HFF-Myc (cell line): ENCODE data around the gene DLG1.

ENCODE experiments used
- DNase-seq: peaks from one replicate; pipeline ENCODE4 v3.0.0-alpha.2; 2011; ENCODE audit warnings: low read depth; ENCODE audit errors: extremely low read depth
- H3K4me3 ChIP-seq: replicated peaks from 2 replicates; pipeline ENCODE4 v1.5.1; 2011; ENCODE audit warnings: low read depth, mild to moderate bottlenecking, control low read depth, low read length
- CTCF ChIP-seq: IDR thresholded peaks from 2 replicates; pipeline ENCODE4 v1.5.1; 2012; ENCODE audit warnings: mild to moderate bottlenecking, low read depth, low read length, control low read depth; ENCODE audit errors: missing control alignments

Gene DLG1

GRCh38 chr3:197124713-197125112 lies 173.7 kb downstream of the DLG1 start:
- no peak for DNase-seq

GRCh38 chr3:197122394-197122793 lies 176.0 kb downstream of the DLG1 start:
- no peak for TF ChIP-seq CTCF
- DNase-seq = no peak
- no peak overlapping the region for H3K4me3 ChIP-seq

More at GRCh38 chr3:197124713-197125112, 173.7 kb downstream of the DLG1 start:
- TF ChIP-seq CTCF = no peak
- H3K4me3 ChIP-seq = no peak overlapping the region

GRCh38 chr3:197117114-197117513 lies 181.3 kb downstream of the DLG1 start:
- H3K4me3 ChIP-seq = no peak overlapping the region
- no peak for TF ChIP-seq CTCF
- no peak for DNase-seq

- no peak for TF ChIP-seq CTCF
- no peak for DNase-seq
- no peak overlapping the region for H3K4me3 ChIP-seq
These were observed 184.4 kb downstream of the DLG1 start for GRCh38 chr3:197114007-197114406.

- H3K4me3 ChIP-seq = no peak overlapping the region
- no peak for TF ChIP-seq CTCF
- no peak for DNase-seq
These were observed 186.7 kb downstream of the DLG1 start for GRCh38 chr3:197111685-197112084.

- DNase-seq = no peak
- no peak overlapping the region for H3K4me3 ChIP-seq
- TF ChIP-seq CTCF = no peak
These were observed 192.6 kb downstream of the DLG1 start for GRCh38 chr3:197105786-197106185.

- no peak overlapping the region for H3K4me3 ChIP-seq
- no peak for TF ChIP-seq CTCF
- DNase-seq = no peak
These were observed 193.7 kb downstream of the DLG1 start for GRCh38 chr3:197104738-197105137.
